GM23338 (cell line): ENCODE results near the gene ARHGAP10.

ENCODE experiments used
- CREB1 ChIP-seq: fragments of 250-450 bp; sonication (Bioruptor Pico); IDR thresholded peaks from 2 replicates; pipeline ENCODE4 v1.5.0; 2020; ENCODE audit warnings: low read depth, mild to moderate bottlenecking, moderate library complexity
- EZH2 ChIP-seq: fragments of 200-600 bp; sonication (generic); IDR thresholded peaks from one replicate; pipeline ENCODE4 v1.8.0; 2017; ENCODE audit warnings: antibody characterized with exemption, mild to moderate bottlenecking, low read depth; ENCODE audit not compliant: unreplicated experiment
- EZH2phosphoT487 ChIP-seq: fragments of 200-600 bp; sonication (generic); IDR thresholded peaks from one replicate; pipeline ENCODE4 v1.8.1; 2018; ENCODE audit warnings: antibody characterized with exemption; ENCODE audit not compliant: unreplicated experiment
- JUNB ChIP-seq: IDR thresholded peaks from one replicate; pipeline ENCODE4 v1.6.1; 2016; ENCODE audit warnings: antibody characterized with exemption; ENCODE audit not compliant: unreplicated experiment
- POLR2AphosphoS5 ChIP-seq: IDR thresholded peaks from 2 replicates; pipeline ENCODE4 v1.6.1; 2016; ENCODE audit warnings: antibody characterized with exemption, low read depth
- TF ChIP-seq, protein P1 (sequence below), 2 experiments: fragments of 200-600 bp in 1 of 2; sonication (generic) in 1 of 2; conservative IDR thresholded peaks; 2 replicates each; pipeline versions ENCODE4 v1.5.1 to v1.6.1; 2016 to 2017; ENCODE audit warnings: antibody characterized with exemption in 2 of 2, low read depth in 2 of 2, mild to moderate bottlenecking in 2 of 2, moderate library complexity in 1 of 2
- TF ChIP-seq, protein P2 (sequence below): IDR thresholded peaks from 2 replicates; pipeline ENCODE4 v1.6.1; 2016; ENCODE audit warnings: antibody characterized with exemption
- TF ChIP-seq, protein P3 (sequence below): IDR thresholded peaks from one replicate; pipeline ENCODE4 v1.6.1; 2018; ENCODE audit warnings: antibody characterized with exemption; ENCODE audit not compliant: unreplicated experiment

DNA sequence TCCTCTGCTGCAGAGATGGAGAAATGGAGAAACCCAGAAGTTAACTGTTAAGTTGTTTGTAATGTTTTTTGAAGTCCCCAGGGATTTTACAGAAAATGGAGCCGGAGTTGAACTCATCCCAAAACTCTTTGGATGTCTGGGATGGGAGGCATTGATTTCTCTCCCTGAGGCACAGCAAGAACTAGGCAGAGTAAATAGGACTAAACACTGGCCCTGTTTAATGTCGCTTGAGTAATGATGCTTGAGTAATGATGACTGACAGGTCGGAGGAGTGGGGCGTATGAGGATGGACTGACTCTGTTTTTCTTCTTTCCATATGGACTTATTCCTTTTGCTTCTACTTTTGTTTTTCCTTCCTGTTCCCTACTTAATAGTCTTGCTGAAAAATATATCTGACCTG, 69.9 kb downstream of the ARHGAP10 start:
- TF ChIP-seq, protein P1, sequence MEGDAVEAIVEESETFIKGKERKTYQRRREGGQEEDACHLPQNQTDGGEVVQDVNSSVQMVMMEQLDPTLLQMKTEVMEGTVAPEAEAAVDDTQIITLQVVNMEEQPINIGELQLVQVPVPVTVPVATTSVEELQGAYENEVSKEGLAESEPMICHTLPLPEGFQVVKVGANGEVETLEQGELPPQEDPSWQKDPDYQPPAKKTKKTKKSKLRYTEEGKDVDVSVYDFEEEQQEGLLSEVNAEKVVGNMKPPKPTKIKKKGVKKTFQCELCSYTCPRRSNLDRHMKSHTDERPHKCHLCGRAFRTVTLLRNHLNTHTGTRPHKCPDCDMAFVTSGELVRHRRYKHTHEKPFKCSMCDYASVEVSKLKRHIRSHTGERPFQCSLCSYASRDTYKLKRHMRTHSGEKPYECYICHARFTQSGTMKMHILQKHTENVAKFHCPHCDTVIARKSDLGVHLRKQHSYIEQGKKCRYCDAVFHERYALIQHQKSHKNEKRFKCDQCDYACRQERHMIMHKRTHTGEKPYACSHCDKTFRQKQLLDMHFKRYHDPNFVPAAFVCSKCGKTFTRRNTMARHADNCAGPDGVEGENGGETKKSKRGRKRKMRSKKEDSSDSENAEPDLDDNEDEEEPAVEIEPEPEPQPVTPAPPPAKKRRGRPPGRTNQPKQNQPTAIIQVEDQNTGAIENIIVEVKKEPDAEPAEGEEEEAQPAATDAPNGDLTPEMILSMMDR (conservative IDR thresholded peaks at IDR 0.05; ENCODE audit: low read depth in 2 of 2): no peak
- TF ChIP-seq, protein P2, sequence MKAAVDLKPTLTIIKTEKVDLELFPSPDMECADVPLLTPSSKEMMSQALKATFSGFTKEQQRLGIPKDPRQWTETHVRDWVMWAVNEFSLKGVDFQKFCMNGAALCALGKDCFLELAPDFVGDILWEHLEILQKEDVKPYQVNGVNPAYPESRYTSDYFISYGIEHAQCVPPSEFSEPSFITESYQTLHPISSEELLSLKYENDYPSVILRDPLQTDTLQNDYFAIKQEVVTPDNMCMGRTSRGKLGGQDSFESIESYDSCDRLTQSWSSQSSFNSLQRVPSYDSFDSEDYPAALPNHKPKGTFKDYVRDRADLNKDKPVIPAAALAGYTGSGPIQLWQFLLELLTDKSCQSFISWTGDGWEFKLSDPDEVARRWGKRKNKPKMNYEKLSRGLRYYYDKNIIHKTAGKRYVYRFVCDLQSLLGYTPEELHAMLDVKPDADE: no peak
- no peak for TF ChIP-seq JUNB
- no peak for TF ChIP-seq CREB1
- no peak for TF ChIP-seq EZH2
- TF ChIP-seq, protein P3, sequence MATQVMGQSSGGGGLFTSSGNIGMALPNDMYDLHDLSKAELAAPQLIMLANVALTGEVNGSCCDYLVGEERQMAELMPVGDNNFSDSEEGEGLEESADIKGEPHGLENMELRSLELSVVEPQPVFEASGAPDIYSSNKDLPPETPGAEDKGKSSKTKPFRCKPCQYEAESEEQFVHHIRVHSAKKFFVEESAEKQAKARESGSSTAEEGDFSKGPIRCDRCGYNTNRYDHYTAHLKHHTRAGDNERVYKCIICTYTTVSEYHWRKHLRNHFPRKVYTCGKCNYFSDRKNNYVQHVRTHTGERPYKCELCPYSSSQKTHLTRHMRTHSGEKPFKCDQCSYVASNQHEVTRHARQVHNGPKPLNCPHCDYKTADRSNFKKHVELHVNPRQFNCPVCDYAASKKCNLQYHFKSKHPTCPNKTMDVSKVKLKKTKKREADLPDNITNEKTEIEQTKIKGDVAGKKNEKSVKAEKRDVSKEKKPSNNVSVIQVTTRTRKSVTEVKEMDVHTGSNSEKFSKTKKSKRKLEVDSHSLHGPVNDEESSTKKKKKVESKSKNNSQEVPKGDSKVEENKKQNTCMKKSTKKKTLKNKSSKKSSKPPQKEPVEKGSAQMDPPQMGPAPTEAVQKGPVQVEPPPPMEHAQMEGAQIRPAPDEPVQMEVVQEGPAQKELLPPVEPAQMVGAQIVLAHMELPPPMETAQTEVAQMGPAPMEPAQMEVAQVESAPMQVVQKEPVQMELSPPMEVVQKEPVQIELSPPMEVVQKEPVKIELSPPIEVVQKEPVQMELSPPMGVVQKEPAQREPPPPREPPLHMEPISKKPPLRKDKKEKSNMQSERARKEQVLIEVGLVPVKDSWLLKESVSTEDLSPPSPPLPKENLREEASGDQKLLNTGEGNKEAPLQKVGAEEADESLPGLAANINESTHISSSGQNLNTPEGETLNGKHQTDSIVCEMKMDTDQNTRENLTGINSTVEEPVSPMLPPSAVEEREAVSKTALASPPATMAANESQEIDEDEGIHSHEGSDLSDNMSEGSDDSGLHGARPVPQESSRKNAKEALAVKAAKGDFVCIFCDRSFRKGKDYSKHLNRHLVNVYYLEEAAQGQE: no peak
- TF ChIP-seq POLR2AphosphoS5: no peak
- no peak for TF ChIP-seq EZH2phosphoT487
